Suprapubic skin (tissue), 4 donors: ENCODE data around the gene FYN. TPM values are rescaled to one million over a fixed set of nuclear protein-coding genes. Genes with fewer than 3 reads are reported as not detected.

Experiments used
- DNase-seq, 2 donors: peaks; one replicate each; pipeline ENCODE4 v3.0.0-alpha.2; 2019; ENCODE audit warnings: low spot score in 2 of 2
- H3K27ac ChIP-seq: fragments of 200-600 bp; sonication (generic); one replicate; pipeline ENCODE4 v1.5.1; 2019
- H3K27me3 ChIP-seq: fragments of 200-600 bp; sonication (generic); one replicate; pipeline ENCODE4 v1.5.1; 2019
- H3K36me3 ChIP-seq: fragments of 200-600 bp; sonication (generic); one replicate; pipeline ENCODE4 v1.5.1; 2019
- H3K4me1 ChIP-seq: fragments of 200-600 bp; sonication (generic); one replicate; pipeline ENCODE4 v1.5.1; 2019
- H3K4me3 ChIP-seq: fragments of 200-600 bp; sonication (generic); one replicate; pipeline ENCODE4 v1.5.1; 2019; ENCODE audit warnings: mild to moderate bottlenecking
- H3K9me3 ChIP-seq: fragments of 200-600 bp; sonication (generic); one replicate; pipeline ENCODE4 v1.5.1; 2019
- CTCF ChIP-seq, 2 donors: fragments of 200-600 bp in 1 of 2; fragments of 450-650 bp in 1 of 2; sonication (generic) in 1 of 2; IDR thresholded peaks; one replicate each; pipeline ENCODE4 v1.5.1; 2016 to 2019; ENCODE audit warnings: antibody characterized with exemption in 2 of 2, mild to moderate bottlenecking in 1 of 2, moderate library complexity in 1 of 2
- EP300 ChIP-seq: sonication (generic); formaldehyde crosslinking; IDR thresholded peaks from one replicate; pipeline ENCODE4 v1.6.1; 2017; ENCODE audit warnings: antibody characterized with exemption
- POLR2A ChIP-seq, 2 donors: fragments of 450-650 bp; IDR thresholded peaks; one replicate each; pipeline ENCODE4 v1.6.1; 2017; ENCODE audit warnings: antibody characterized with exemption in 2 of 2, mild to moderate bottlenecking in 2 of 2, moderate library complexity in 2 of 2
- POLR2AphosphoS5 ChIP-seq, 3 donors: sonication (generic); formaldehyde crosslinking; IDR thresholded peaks; one replicate each; pipeline ENCODE4 v1.6.1; 2017; ENCODE audit warnings: antibody characterized with exemption in 3 of 3
- WGBS: methylation state at CpG from one replicate; pipeline ENCODE4 v1.1.5; 2018; 5-methylcytosine and 5-hydroxymethylcytosine counted together
- total RNA-seq, 4 donors: library from RNA; depleted of rRNA; stranded (reverse); fragments of >200 nt; gene quantifications; one replicate each; pipeline ENCODE4 v1.1.0, GENCODE V29; 2016

FYN gene
- total RNA-seq, 4 donors from 2014 or later = 36.6 to 89.6 (median 67.3) TPM

GRCh38 chr6:111748231-111748647, 125.0 kb downstream of the FYN start:
- no peaks in the 10 kb centered on the region for H3K27me3 ChIP-seq
- DNase-seq = no peak
- TF ChIP-seq CTCF (IDR thresholded peaks at IDR 0.05) (no peak), POLR2AphosphoS5 (IDR thresholded peaks at IDR 0.05) (no peak), POLR2A (IDR thresholded peaks at IDR 0.05) (no peak), EP300 (no peak)
- 83% methylated on average over 3 of the region's 3 CpGs for WGBS
- no peaks in the 10 kb centered on the region for H3K9me3 ChIP-seq
- H3K36me3 ChIP-seq = no peaks in the 10 kb centered on the region
- H3K27ac ChIP-seq = no peak overlapping the region
- H3K4me1 ChIP-seq = peaks cover 26% of the 10 kb centered on the region
- no peak overlapping the region for H3K4me3 ChIP-seq

- H3K4me3 ChIP-seq = no peak overlapping the region
- TF ChIP-seq POLR2A (IDR thresholded peaks at IDR 0.05) (no peak), CTCF (IDR thresholded peaks at IDR 0.05) (no peak), POLR2AphosphoS5 (IDR thresholded peaks at IDR 0.05) (no peak), EP300 (no peak)
- H3K27me3 ChIP-seq = no peaks in the 10 kb centered on the region
- peaks cover 26% of the 10 kb centered on the region for H3K4me1 ChIP-seq
- no peak overlapping the region for H3K27ac ChIP-seq
- no peaks in the 10 kb centered on the region for H3K9me3 ChIP-seq
- no peak for DNase-seq
- no peaks in the 10 kb centered on the region for H3K36me3 ChIP-seq
- 81% methylated on average over 5 of the region's 5 CpGs for WGBS
These were observed 125.4 kb downstream of the FYN start for GRCh38 chr6:111747829-111748228.

- H3K27me3 ChIP-seq = no peaks in the 10 kb centered on the region
- WGBS = 72% methylated on average over 6 of the region's 6 CpGs
- peaks cover 26% of the 10 kb centered on the region for H3K4me1 ChIP-seq
- H3K27ac ChIP-seq = no peak overlapping the region
- H3K9me3 ChIP-seq = no peaks in the 10 kb centered on the region
- no peak overlapping the region for H3K4me3 ChIP-seq
- no peaks in the 10 kb centered on the region for H3K36me3 ChIP-seq
- TF ChIP-seq POLR2AphosphoS5 (IDR thresholded peaks at IDR 0.05) (no peak), CTCF (IDR thresholded peaks at IDR 0.05) (no peak), POLR2A (IDR thresholded peaks at IDR 0.05) (no peak), EP300 (no peak)
- no peak for DNase-seq
These were observed 125.9 kb downstream of the FYN start for GRCh38 chr6:111747396-111747795.

- H3K27ac ChIP-seq = no peak overlapping the region
These were observed 126.3 kb downstream of the FYN start for GRCh38 chr6:111746983-111747382.

GRCh38 chr6:111745636-111746035, 127.6 kb downstream of the FYN start:
- whole genome bisulfite sequencing = 43% methylated on average over 1 of the region's 1 CpG
- Histone ChIP-seq H3K27ac (no peak overlapping the region), H3K4me1 (peaks cover 26% of the 10 kb centered on the region), H3K27me3 (no peaks in the 10 kb centered on the region), H3K4me3 (no peak overlapping the region), H3K9me3 (no peaks in the 10 kb centered on the region), H3K36me3 (no peaks in the 10 kb centered on the region)
- no peak for DNase-seq
- no peak for TF ChIP-seq EP300
- TF ChIP-seq POLR2A (IDR thresholded peaks at IDR 0.05) = no peak
- TF ChIP-seq CTCF (IDR thresholded peaks at IDR 0.05) = no peak
- TF ChIP-seq POLR2AphosphoS5 (IDR thresholded peaks at IDR 0.05) = no peak

More at GRCh38 chr6:111746983-111747382, 126.3 kb downstream of the FYN start:
- no peaks in the 10 kb centered on the region for H3K27me3 ChIP-seq
- H3K4me1 ChIP-seq = peaks cover 26% of the 10 kb centered on the region
- TF ChIP-seq POLR2A (IDR thresholded peaks at IDR 0.05) = no peak
- no peak for TF ChIP-seq POLR2AphosphoS5 (IDR thresholded peaks at IDR 0.05)
- TF ChIP-seq CTCF (IDR thresholded peaks at IDR 0.05) = no peak
- no peak for TF ChIP-seq EP300
- no peak for DNase-seq
- H3K36me3 ChIP-seq = no peaks in the 10 kb centered on the region
- no peak overlapping the region for H3K4me3 ChIP-seq
- H3K9me3 ChIP-seq = no peaks in the 10 kb centered on the region
